ENCODE results near the gene BDKRB2. TPM values are rescaled to one million over a fixed set of nuclear protein-coding genes. Genes with fewer than 3 reads are reported as not detected.

Gene BDKRB2
- total RNA-seq, 6 donors from 2014 or later = 0.78 to 4.0 (median 1.8) TPM; not detected in 1

- ATAC-seq (ENCODE audit: low FRiP score in 2 of 2) (no peak), DNase-seq (peak in 1 of 2 donors; percentile 23)
- no peak overlapping the region for H3K4me3 ChIP-seq
- H3K9me3 ChIP-seq = peaks cover 5 to 11% (median 8%) of the 10 kb centered on the region in 4 donors
- no peak overlapping the region for H3K27ac ChIP-seq
- WGBS, 2 donors = 63 to 74% methylated on average over 6 to 8 of the region's 8 CpGs
- peaks cover 0 to 8% (median 5%) of the 10 kb centered on the region in 4 donors for H3K4me1 ChIP-seq
- TF ChIP-seq EP300 (IDR thresholded peaks at IDR 0.05) (no peak), CTCF (IDR thresholded peaks at IDR 0.05) (no peak)
- H3K36me3 ChIP-seq = peaks cover 4 to 17% (median 9%) of the 10 kb centered on the region in 4 donors
- H3K27me3 ChIP-seq = no peaks in the 10 kb centered on the region
These were observed 74.9 kb downstream of the BDKRB2 start for GRCh38 chr14:96279564-96279963.

- ATAC-seq (ENCODE audit: low FRiP score in 2 of 2) (no peak), DNase-seq (no peak)
- WGBS, 2 donors = 98 to 100% methylated on average over 2 of the region's 2 CpGs
- Histone ChIP-seq H3K27me3 (no peaks in the 10 kb centered on the region), H3K27ac (no peak overlapping the region), H3K4me3 (no peak overlapping the region), H3K9me3 (peaks cover 5 to 11% (median 8%) of the 10 kb centered on the region in 4 donors), H3K36me3 (peaks cover 4 to 21% (median 9%) of the 10 kb centered on the region in 4 donors), H3K4me1 (peaks cover 0 to 8% (median 5%) of the 10 kb centered on the region in 4 donors)
- TF ChIP-seq POLR2A (IDR thresholded peaks at IDR 0.05) (no peak), POLR2AphosphoS5 (IDR thresholded peaks at IDR 0.05) (no peak)
These were observed 75.5 kb downstream of the BDKRB2 start for GRCh38 chr14:96280104-96280503.

GRCh38 chr14:96281486-96281885 lies 76.8 kb downstream of the BDKRB2 start:
- TF ChIP-seq POLR2A (IDR thresholded peaks at IDR 0.05) (no peak), EP300 (IDR thresholded peaks at IDR 0.05) (no peak), POLR2AphosphoS5 (IDR thresholded peaks at IDR 0.05) (no peak)
- DNase-seq (no peak), ATAC-seq (ENCODE audit: low FRiP score in 2 of 2) (no peak)
- H3K4me1 ChIP-seq = no peaks in the 10 kb centered on the region
- 42 to 53% methylated on average over 4 of the region's 4 CpGs for WGBS, 2 donors
- H3K27me3 ChIP-seq = no peaks in the 10 kb centered on the region
- H3K9me3 ChIP-seq = peaks cover 5 to 11% (median 8%) of the 10 kb centered on the region in 4 donors
- no peak overlapping the region for H3K27ac ChIP-seq
- H3K36me3 ChIP-seq = peaks cover 4 to 29% (median 15%) of the 10 kb centered on the region in 4 donors
- no peak overlapping the region for H3K4me3 ChIP-seq

GRCh38 chr14:96284008-96284407 lies 79.4 kb downstream of the BDKRB2 start:
- H3K4me3 ChIP-seq = no peak overlapping the region
- WGBS, 2 donors = 93 to 95% methylated on average over 9 of the region's 9 CpGs
- no peak overlapping the region for H3K27ac ChIP-seq
- TF ChIP-seq POLR2A (IDR thresholded peaks at IDR 0.05) = no peak
- no peak for TF ChIP-seq POLR2AphosphoS5 (IDR thresholded peaks at IDR 0.05)
- TF ChIP-seq CTCF (IDR thresholded peaks at IDR 0.05) = no peak
- no peak for TF ChIP-seq EP300 (IDR thresholded peaks at IDR 0.05)
- no peak for DNase-seq
- H3K9me3 ChIP-seq = no peaks in the 10 kb centered on the region
- peaks cover 12 to 48% (median 21%) of the 10 kb centered on the region in 4 donors for H3K36me3 ChIP-seq
- no peak for ATAC-seq (ENCODE audit: low FRiP score in 2 of 2)
- H3K27me3 ChIP-seq = no peaks in the 10 kb centered on the region
- H3K4me1 ChIP-seq = no peaks in the 10 kb centered on the region

- 50 to 60% methylated on average over 1 of the region's 1 CpG for WGBS, 2 donors
- no peak overlapping the region for H3K4me3 ChIP-seq
- H3K4me1 ChIP-seq = no peaks in the 10 kb centered on the region
- no peaks in the 10 kb centered on the region for H3K27me3 ChIP-seq
- no peak for DNase-seq
- TF ChIP-seq EP300 (IDR thresholded peaks at IDR 0.05) (no peak), POLR2AphosphoS5 (IDR thresholded peaks at IDR 0.05) (no peak), POLR2A (IDR thresholded peaks at IDR 0.05) (no peak), CTCF (IDR thresholded peaks at IDR 0.05) (no peak)
- H3K9me3 ChIP-seq = no peaks in the 10 kb centered on the region
- no peak overlapping the region for H3K27ac ChIP-seq
- H3K36me3 ChIP-seq = peaks cover 16 to 52% (median 25%) of the 10 kb centered on the region in 4 donors
- no peak for ATAC-seq (ENCODE audit: low FRiP score in 2 of 2)
These were observed 79.8 kb downstream of the BDKRB2 start for GRCh38 chr14:96284430-96284829.

GRCh38 chr14:96285667-96286066 lies 81.0 kb downstream of the BDKRB2 start:
- DNase-seq = peak in 1 of 2 donors; percentile 35
- Histone ChIP-seq H3K4me1 (no peaks in the 10 kb centered on the region), H3K27ac (no peak overlapping the region), H3K9me3 (no peaks in the 10 kb centered on the region), H3K36me3 (peaks cover 28 to 65% (median 38%) of the 10 kb centered on the region in 4 donors), H3K27me3 (no peaks in the 10 kb centered on the region), H3K4me3 (no peak overlapping the region)
- WGBS, 2 donors = 67 to 74% methylated on average over 17 of the region's 17 CpGs
- TF ChIP-seq CTCF (IDR thresholded peaks at IDR 0.05) = no peak
- TF ChIP-seq POLR2AphosphoS5 (IDR thresholded peaks at IDR 0.05) = peak in 1 of 2 donors; percentile 13
- no peak for TF ChIP-seq EP300 (IDR thresholded peaks at IDR 0.05)
- no peak for TF ChIP-seq POLR2A (IDR thresholded peaks at IDR 0.05)
- no peak for ATAC-seq (ENCODE audit: low FRiP score in 2 of 2)
